ENCODE measurements around the gene LRRC61.
A peak's percentile ranks its signal among the peaks of the same experiment; 100 is the strongest.

Gene LRRC61

DNA sequence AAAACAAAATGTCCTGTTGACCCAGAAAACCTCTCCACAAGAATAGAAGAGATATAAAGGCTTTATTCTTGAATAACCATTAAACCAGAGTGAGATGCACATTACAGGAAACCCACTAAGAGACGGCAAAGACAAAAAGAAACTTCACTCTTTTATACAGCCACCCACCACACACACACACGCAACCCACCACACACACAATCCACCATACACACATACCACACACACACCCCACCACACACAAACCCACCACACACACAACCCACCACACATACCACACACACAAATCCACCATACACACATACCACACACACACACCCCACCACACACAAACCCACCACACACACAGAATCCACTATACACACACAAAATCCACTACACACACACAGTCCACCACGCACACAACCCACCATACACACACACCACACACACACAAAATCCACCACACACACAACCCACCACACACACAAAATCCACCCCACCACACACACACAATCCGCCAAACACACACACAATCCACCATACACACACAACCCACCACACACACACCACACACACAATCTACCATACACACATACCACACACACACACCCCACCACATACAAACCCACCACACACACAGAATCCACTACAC, 36.0 kb downstream of the LRRC61 start:
- Histone ChIP-seq H2BK12ac (ENCODE audit: low read length) (peak overlapping the region; percentile 37), H2AK5ac (ENCODE audit: low read length) (peak overlapping the region; percentile 21), H3K79me1 (ENCODE audit: low read length) (peaks cover 22% of the 10 kb centered on the region), H4K8ac (ENCODE audit: low read depth, low read length) (no peak overlapping the region), H3K4me3 (ENCODE audit: low read depth, low read length) (no peak overlapping the region), H3K18ac (ENCODE audit: low read length) (peak overlapping the region; percentile 34), H3K4ac (ENCODE audit: low read depth, low read length) (no peak overlapping the region), H3K9ac (ENCODE audit: low read length) (no peak overlapping the region), H3K4me1 (ENCODE audit: control insufficient read depth in 1 of 2, insufficient read depth in 2 of 2, low read length in 2 of 2) (peaks cover 11 to 21% of the 10 kb centered on the region in 2 experiments), H2BK5ac (ENCODE audit: low read depth, low read length, poor library complexity) (no peak overlapping the region), H3K9me3 (ENCODE audit: insufficient read depth, low read depth, low read length) (peaks cover 8% of the 10 kb centered on the region), H4K12ac (ENCODE audit: low read depth, low read length) (no peak overlapping the region), H3K27ac (ENCODE audit: low read depth, low read length) (no peak overlapping the region), H3K14ac (ENCODE audit: low read length) (peak overlapping the region; percentile 10), H3K27me3 (ENCODE audit: insufficient read depth, low read length) (no peaks in the 10 kb centered on the region), H3K4me2 (ENCODE audit: low read length) (no peak overlapping the region), H3K79me2 (ENCODE audit: control insufficient read depth, insufficient read depth, low read length, poor library complexity) (no peaks in the 10 kb centered on the region), H2BK120ac (ENCODE audit: insufficient read depth, low read length, poor library complexity) (no peak overlapping the region), H3K36me3 (ENCODE audit: control insufficient read depth in 1 of 2, insufficient read depth in 2 of 2, low read length in 2 of 2) (no peaks in the 10 kb centered on the region), H2AFZ (ENCODE audit: insufficient read depth, low read length, poor library complexity) (no peak overlapping the region), H4K91ac (ENCODE audit: low read depth, low read length) (peak overlapping the region; percentile 23), H3K23ac (ENCODE audit: low read length) (no peak overlapping the region)
- 100% methylated on average over 3 of the region's 4 CpGs for WGBS (ENCODE audit: extremely low coverage, insufficient coverage, insufficient read length)
- no peak for DNase-seq

DNA sequence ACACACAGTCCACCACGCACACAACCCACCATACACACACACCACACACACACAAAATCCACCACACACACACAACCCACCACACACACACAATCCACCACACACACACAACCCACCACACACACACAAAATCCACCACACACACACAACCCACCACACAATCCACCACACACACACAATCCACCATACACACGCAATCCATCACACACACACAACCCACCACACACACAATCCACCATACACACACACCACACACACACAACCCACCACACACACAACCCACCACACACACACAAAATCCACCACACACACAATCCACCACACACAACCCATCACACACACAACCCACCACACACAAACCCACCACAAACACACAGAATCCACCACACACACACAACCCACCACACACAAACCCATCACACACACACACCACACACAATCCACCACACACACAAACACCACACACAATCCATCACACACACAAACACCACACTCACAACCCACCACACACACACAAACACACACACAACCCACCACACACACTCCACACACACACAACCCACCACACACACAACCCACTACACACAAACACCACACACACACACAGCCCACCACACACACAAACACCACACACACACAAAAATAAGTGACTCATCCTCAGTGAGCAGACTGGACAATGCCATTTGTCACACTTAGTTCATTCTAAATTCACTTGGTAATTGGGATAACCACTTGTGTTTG, 36.6 kb downstream of the LRRC61 start:
- peaks cover 8% of the 10 kb centered on the region for H3K9me3 ChIP-seq (ENCODE audit: insufficient read depth, low read depth, low read length)
- DNase-seq: no peak
- H4K12ac ChIP-seq (ENCODE audit: low read depth, low read length): no peak overlapping the region
- H2AFZ ChIP-seq (ENCODE audit: insufficient read depth, low read length, poor library complexity): no peak overlapping the region
- peak overlapping the region; percentile 88 for H3K23ac ChIP-seq (ENCODE audit: low read length)
- H4K91ac ChIP-seq (ENCODE audit: low read depth, low read length): peak overlapping the region; percentile 64
- no peak overlapping the region for H2BK5ac ChIP-seq (ENCODE audit: low read depth, low read length, poor library complexity)
- peaks cover 22% of the 10 kb centered on the region for H3K79me1 ChIP-seq (ENCODE audit: low read length)
- no peaks in the 10 kb centered on the region for H3K36me3 ChIP-seq (ENCODE audit: control insufficient read depth in 1 of 2, insufficient read depth in 2 of 2, low read length in 2 of 2)
- H2BK120ac ChIP-seq (ENCODE audit: insufficient read depth, low read length, poor library complexity): peak overlapping the region; percentile 3
- H3K9ac ChIP-seq (ENCODE audit: low read length): no peak overlapping the region
- H3K4me2 ChIP-seq (ENCODE audit: low read length): no peak overlapping the region
- H3K4me1 ChIP-seq (ENCODE audit: control insufficient read depth in 1 of 2, insufficient read depth in 2 of 2, low read length in 2 of 2): peaks cover 11 to 21% of the 10 kb centered on the region in 2 experiments
- WGBS (ENCODE audit: extremely low coverage, insufficient coverage, insufficient read length): 100% methylated on average over 1 of the region's 2 CpGs
- H3K27me3 ChIP-seq (ENCODE audit: insufficient read depth, low read length): no peaks in the 10 kb centered on the region
- H3K4ac ChIP-seq (ENCODE audit: low read depth, low read length): no peak overlapping the region
- H3K4me3 ChIP-seq (ENCODE audit: low read depth, low read length): peak overlapping the region; percentile 56
- H2BK12ac ChIP-seq (ENCODE audit: low read length): peak overlapping the region; percentile 37
- peak overlapping the region; percentile 60 for H3K18ac ChIP-seq (ENCODE audit: low read length)
- peak overlapping the region; percentile 21 for H2AK5ac ChIP-seq (ENCODE audit: low read length)
- H3K14ac ChIP-seq (ENCODE audit: low read length): peak overlapping the region; percentile 10
- H3K27ac ChIP-seq (ENCODE audit: low read depth, low read length): no peak overlapping the region
- no peak overlapping the region for H4K8ac ChIP-seq (ENCODE audit: low read depth, low read length)
- no peaks in the 10 kb centered on the region for H3K79me2 ChIP-seq (ENCODE audit: control insufficient read depth, insufficient read depth, low read length, poor library complexity)

DNA sequence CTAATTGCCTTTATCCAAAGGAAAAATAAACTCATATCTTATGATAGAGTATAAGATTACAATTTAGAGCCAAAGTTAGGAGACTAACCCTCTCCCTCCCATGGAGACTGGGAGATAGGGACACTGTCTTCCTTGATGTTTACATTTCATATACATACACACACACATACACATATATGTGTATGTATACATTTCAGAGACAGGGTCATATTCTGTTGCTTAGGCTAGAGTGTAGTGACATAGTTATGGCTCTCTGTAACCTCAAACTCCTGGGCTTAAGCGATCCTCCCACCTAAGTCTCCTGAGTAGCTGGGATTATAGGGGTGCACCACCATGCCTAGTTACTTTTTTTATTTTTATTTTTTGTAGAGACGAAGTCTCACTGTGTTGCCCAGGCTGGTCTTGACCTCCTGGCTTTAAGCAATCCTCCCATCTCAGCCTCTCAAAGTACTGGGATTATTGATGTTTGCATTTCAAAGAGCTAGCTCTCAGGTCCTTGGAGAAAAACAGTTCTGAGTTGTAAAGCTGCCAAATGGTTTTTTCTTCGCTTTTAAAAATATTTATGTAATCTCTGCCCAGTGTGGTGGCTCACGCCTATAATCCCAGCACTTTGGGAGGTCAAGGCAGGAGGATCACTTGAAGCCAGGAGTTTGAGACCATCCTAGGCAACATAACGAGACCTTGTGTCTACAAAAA, 37.4 kb downstream of the LRRC61 start:
- H3K79me2 ChIP-seq (ENCODE audit: control insufficient read depth, insufficient read depth, low read length, poor library complexity): no peaks in the 10 kb centered on the region
- no peak overlapping the region for H3K14ac ChIP-seq (ENCODE audit: low read length)
- H4K8ac ChIP-seq (ENCODE audit: low read depth, low read length): no peak overlapping the region
- peaks cover 11 to 23% of the 10 kb centered on the region in 2 experiments for H3K4me1 ChIP-seq (ENCODE audit: control insufficient read depth in 1 of 2, insufficient read depth in 2 of 2, low read length in 2 of 2)
- no peak for DNase-seq
- no peak overlapping the region for H2BK120ac ChIP-seq (ENCODE audit: insufficient read depth, low read length, poor library complexity)
- no peak overlapping the region for H3K4me2 ChIP-seq (ENCODE audit: low read length)
- H3K36me3 ChIP-seq (ENCODE audit: control insufficient read depth in 1 of 2, insufficient read depth in 2 of 2, low read length in 2 of 2): no peaks in the 10 kb centered on the region
- no peak overlapping the region for H3K18ac ChIP-seq (ENCODE audit: low read length)
- H3K27ac ChIP-seq (ENCODE audit: low read depth, low read length): no peak overlapping the region
- no peak overlapping the region for H2BK12ac ChIP-seq (ENCODE audit: low read length)
- no peak overlapping the region for H3K23ac ChIP-seq (ENCODE audit: low read length)
- H2AK5ac ChIP-seq (ENCODE audit: low read length): no peak overlapping the region
- peaks cover 8% of the 10 kb centered on the region for H3K9me3 ChIP-seq (ENCODE audit: insufficient read depth, low read depth, low read length)
- no peak overlapping the region for H3K4me3 ChIP-seq (ENCODE audit: low read depth, low read length)
- no peak overlapping the region for H3K4ac ChIP-seq (ENCODE audit: low read depth, low read length)
- H3K79me1 ChIP-seq (ENCODE audit: low read length): peaks cover 22% of the 10 kb centered on the region
- H4K91ac ChIP-seq (ENCODE audit: low read depth, low read length): no peak overlapping the region
- no CpG with 5 or more reads among the region's 5 CpGs for whole genome bisulfite sequencing (ENCODE audit: extremely low coverage, insufficient coverage, insufficient read length)
- H2AFZ ChIP-seq (ENCODE audit: insufficient read depth, low read length, poor library complexity): no peak overlapping the region
- no peak overlapping the region for H2BK5ac ChIP-seq (ENCODE audit: low read depth, low read length, poor library complexity)
- H3K9ac ChIP-seq (ENCODE audit: low read length): no peak overlapping the region
- H4K12ac ChIP-seq (ENCODE audit: low read depth, low read length): no peak overlapping the region
- no peaks in the 10 kb centered on the region for H3K27me3 ChIP-seq (ENCODE audit: insufficient read depth, low read length)

DNA sequence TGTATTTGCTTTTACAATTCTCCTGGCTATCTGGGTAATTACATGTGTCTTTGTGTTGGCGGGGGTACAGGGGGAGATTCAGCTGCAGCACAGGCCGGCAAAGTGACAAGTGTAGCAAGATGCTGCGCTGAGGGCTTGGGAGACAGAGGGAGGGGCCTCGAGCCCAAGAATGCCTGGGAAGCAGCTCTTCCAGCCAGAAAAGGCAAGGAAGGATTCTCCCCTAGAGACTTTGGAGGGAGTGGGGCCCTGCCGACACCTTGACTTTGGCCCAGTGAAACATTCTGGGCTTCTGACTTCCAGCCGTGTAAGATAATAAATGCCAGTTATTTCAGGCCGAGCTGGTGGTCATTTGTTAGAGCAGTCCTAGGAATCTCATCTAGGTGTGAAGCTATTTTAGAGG, 38.2 kb downstream of the LRRC61 start:
- no CpG with 5 or more reads among the region's 7 CpGs for WGBS (ENCODE audit: extremely low coverage, insufficient coverage, insufficient read length)
- Histone ChIP-seq H2BK12ac (ENCODE audit: low read length) (peak overlapping the region; percentile 84), H4K8ac (ENCODE audit: low read depth, low read length) (no peak overlapping the region), H3K9me3 (ENCODE audit: insufficient read depth, low read depth, low read length) (peaks cover 8% of the 10 kb centered on the region), H3K36me3 (ENCODE audit: control insufficient read depth in 1 of 2, insufficient read depth in 2 of 2, low read length in 2 of 2) (no peaks in the 10 kb centered on the region), H3K27ac (ENCODE audit: low read depth, low read length) (peak overlapping the region; percentile 37), H3K23ac (ENCODE audit: low read length) (no peak overlapping the region), H3K4me3 (ENCODE audit: low read depth, low read length) (no peak overlapping the region), H2BK5ac (ENCODE audit: low read depth, low read length, poor library complexity) (peak overlapping the region; percentile 59), H4K91ac (ENCODE audit: low read depth, low read length) (peak overlapping the region; percentile 67), H3K79me2 (ENCODE audit: control insufficient read depth, insufficient read depth, low read length, poor library complexity) (no peaks in the 10 kb centered on the region), H3K9ac (ENCODE audit: low read length) (no peak overlapping the region), H4K12ac (ENCODE audit: low read depth, low read length) (no peak overlapping the region), H3K14ac (ENCODE audit: low read length) (peak overlapping the region; percentile 52), H2AFZ (ENCODE audit: insufficient read depth, low read length, poor library complexity) (no peak overlapping the region), H3K79me1 (ENCODE audit: low read length) (peaks cover 22% of the 10 kb centered on the region), H3K27me3 (ENCODE audit: insufficient read depth, low read length) (no peaks in the 10 kb centered on the region), H2BK120ac (ENCODE audit: insufficient read depth, low read length, poor library complexity) (peak overlapping the region; percentile 39), H3K4me2 (ENCODE audit: low read length) (peak overlapping the region; percentile 20), H3K4me1 (ENCODE audit: control insufficient read depth in 1 of 2, insufficient read depth in 2 of 2, low read length in 2 of 2) (peaks cover 11 to 22% of the 10 kb centered on the region in 2 experiments), H3K18ac (ENCODE audit: low read length) (peak overlapping the region; percentile 62), H2AK5ac (ENCODE audit: low read length) (peak overlapping the region; percentile 77), H3K4ac (ENCODE audit: low read depth, low read length) (peak overlapping the region; percentile 30)
- DNase-seq: no peak

Measured in trophoblast cell (in vitro differentiated cells and primary cell).